ENCODE measurements around the gene HK2. TPM values are rescaled to one million over a fixed set of nuclear protein-coding genes. Genes with fewer than 3 reads are reported as not detected.

Gene HK2
- total RNA-seq: 8.4 and 9.5 TPM in 2 replicates

DNA sequence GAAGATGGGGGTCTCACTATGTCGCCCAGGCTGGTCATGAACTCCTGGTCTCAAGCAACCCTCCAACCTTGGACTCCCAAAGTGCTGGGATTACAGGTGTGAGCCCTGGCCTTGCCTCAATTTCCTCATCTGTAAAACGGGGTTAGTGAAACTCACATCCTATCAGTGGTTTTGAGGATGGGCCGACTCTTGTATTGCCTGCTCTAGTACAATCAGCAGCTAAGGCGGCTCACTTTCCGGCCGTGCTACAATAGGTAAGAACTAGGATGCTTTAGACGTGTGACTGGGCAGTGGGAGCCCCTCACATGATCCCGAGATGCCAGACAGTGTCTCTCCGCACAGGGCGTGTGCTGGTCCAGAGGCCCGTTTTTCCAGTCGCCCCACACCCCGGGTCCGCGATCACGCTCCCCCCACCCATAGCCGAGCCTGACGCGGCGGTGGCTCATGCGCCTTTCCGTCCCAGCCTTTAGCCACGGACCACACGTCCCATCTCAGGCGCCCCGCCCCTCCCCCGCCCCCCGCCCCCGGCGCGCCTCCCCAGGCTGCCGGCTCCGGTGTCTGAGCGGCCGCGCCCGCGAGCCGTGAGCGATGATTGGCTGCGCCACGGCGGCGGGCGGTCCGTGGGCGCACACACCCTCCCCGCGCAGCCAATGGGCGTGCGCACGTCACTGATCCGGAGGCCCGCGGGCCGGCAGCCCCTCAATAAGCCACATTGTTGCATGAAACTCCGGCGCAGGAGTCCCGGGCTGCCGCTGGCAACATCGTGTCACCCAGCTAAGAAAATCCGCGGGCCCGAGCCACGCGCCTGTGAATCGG, at the start of gene HK2:
HK2 (plus strand) TSS at position 710 of the 816 bp plus-strand sequence. CDS start 454 bp downstream, outside the sequence.

Other genes with a start within 250 kb of the HK2 start
- not detected in 2 replicates for gene M1AP, start 185.8 kb upstream of the HK2 start, total RNA-seq
- gene SEMA4F, start 179.9 kb upstream of the HK2 start, total RNA-seq: 3.6 TPM in 2 replicates
- gene POLE4, start 124.5 kb downstream of the HK2 start, total RNA-seq: 9.6 and 13.4 TPM in 2 replicates